Adipocyte (in vitro differentiated cells): ENCODE data around the gene GASK1B.

ENCODE experiments used
- DNase-seq: peaks from one replicate; pipeline ENCODE4 v3.0.0-alpha.2; 2015; ENCODE audit warnings: low read depth
- H3K27me3 ChIP-seq: replicated peaks from 2 replicates; pipeline ENCODE4 v1.7.0; 2013; ENCODE audit warnings: mild to moderate bottlenecking, low read length, moderate library complexity; ENCODE audit not compliant: control insufficient read depth, insufficient read depth
- H3K36me3 ChIP-seq: 2 replicates; pipeline ENCODE4 v1.7.0; 2013; ENCODE audit warnings: low read length, mild to moderate bottlenecking, moderate library complexity; ENCODE audit not compliant: control insufficient read depth, insufficient read depth, severe bottlenecking
- H3K4me1 ChIP-seq: 2 replicates; pipeline ENCODE4 v1.7.0; 2013; ENCODE audit warnings: mild to moderate bottlenecking, low read length, moderate library complexity; ENCODE audit not compliant: control insufficient read depth, insufficient read depth
- H3K4me3 ChIP-seq: 2 replicates; pipeline ENCODE4 v1.7.0; 2013; ENCODE audit warnings: mild to moderate bottlenecking, low read length, moderate library complexity
- H3K9ac ChIP-seq: 2 replicates; pipeline ENCODE4 v1.7.0; 2013; ENCODE audit warnings: mild to moderate bottlenecking, low read length, moderate library complexity
- H3K9me3 ChIP-seq: 2 replicates; pipeline ENCODE4 v1.7.0; 2013; ENCODE audit warnings: mild to moderate bottlenecking, low read length, moderate library complexity; ENCODE audit not compliant: control insufficient read depth

Gene GASK1B

GRCh38 chr4:158202481-158202880 is 29.7 kb upstream of the GASK1B start:
- DNase-seq: no peak
- Histone ChIP-seq H3K4me3 (no peak overlapping the region), H3K9ac (no peak overlapping the region), H3K27me3 (no peaks in the 10 kb centered on the region), H3K36me3 (no peaks in the 10 kb centered on the region), H3K9me3 (no peaks in the 10 kb centered on the region), H3K4me1 (peaks cover 4% of the 10 kb centered on the region)

- no peak overlapping the region for H3K9ac ChIP-seq
- H3K9me3 ChIP-seq: no peaks in the 10 kb centered on the region
- H3K4me3 ChIP-seq: no peak overlapping the region
- H3K36me3 ChIP-seq: no peaks in the 10 kb centered on the region
- no peaks in the 10 kb centered on the region for H3K27me3 ChIP-seq
- DNase-seq: no peak
- peaks cover 2% of the 10 kb centered on the region for H3K4me1 ChIP-seq
Observed at GRCh38 chr4:158201876-158202275, 29.1 kb upstream of the GASK1B start.

- Histone ChIP-seq H3K27me3 (no peaks in the 10 kb centered on the region), H3K9ac (no peak overlapping the region), H3K9me3 (no peaks in the 10 kb centered on the region), H3K4me1 (no peaks in the 10 kb centered on the region), H3K4me3 (no peak overlapping the region), H3K36me3 (no peaks in the 10 kb centered on the region)
- DNase-seq: no peak
Observed at GRCh38 chr4:158201322-158201721, 28.5 kb upstream of the GASK1B start.

- Histone ChIP-seq H3K36me3 (no peaks in the 10 kb centered on the region), H3K27me3 (no peaks in the 10 kb centered on the region), H3K9ac (no peak overlapping the region), H3K4me3 (no peak overlapping the region), H3K4me1 (no peaks in the 10 kb centered on the region), H3K9me3 (no peaks in the 10 kb centered on the region)
- DNase-seq: no peak
Observed at GRCh38 chr4:158200214-158200613, 27.4 kb upstream of the GASK1B start.

- Histone ChIP-seq H3K9me3 (no peaks in the 10 kb centered on the region), H3K36me3 (no peaks in the 10 kb centered on the region), H3K27me3 (no peaks in the 10 kb centered on the region), H3K9ac (no peak overlapping the region), H3K4me1 (peaks cover 7% of the 10 kb centered on the region), H3K4me3 (no peak overlapping the region)
- no peak for DNase-seq
Observed at GRCh38 chr4:158197194-158197776, 24.5 kb upstream of the GASK1B start.

- no peak overlapping the region for H3K4me3 ChIP-seq
Observed at GRCh38 chr4:158195297-158195696, 22.5 kb upstream of the GASK1B start.

GRCh38 chr4:158193171-158193749 is 20.4 kb upstream of the GASK1B start:
- peak overlapping the region; percentile 9 for H3K9ac ChIP-seq
- peaks cover 7% of the 10 kb centered on the region for H3K4me1 ChIP-seq
- H3K4me3 ChIP-seq: no peak overlapping the region
- DNase-seq: peak; percentile 73
- no peaks in the 10 kb centered on the region for H3K27me3 ChIP-seq
- no peaks in the 10 kb centered on the region for H3K9me3 ChIP-seq
- no peaks in the 10 kb centered on the region for H3K36me3 ChIP-seq

More at GRCh38 chr4:158195297-158195696, 22.5 kb upstream of the GASK1B start:
- no peak overlapping the region for H3K9ac ChIP-seq
- no peaks in the 10 kb centered on the region for H3K9me3 ChIP-seq
- no peaks in the 10 kb centered on the region for H3K27me3 ChIP-seq
- H3K4me1 ChIP-seq: peaks cover 7% of the 10 kb centered on the region
- H3K36me3 ChIP-seq: no peaks in the 10 kb centered on the region
- no peak for DNase-seq

- H3K9ac ChIP-seq: peak overlapping the region; percentile 9
- H3K36me3 ChIP-seq: no peaks in the 10 kb centered on the region
- no peak for DNase-seq
- no peaks in the 10 kb centered on the region for H3K9me3 ChIP-seq
- H3K4me1 ChIP-seq: peaks cover 7% of the 10 kb centered on the region
- no peaks in the 10 kb centered on the region for H3K27me3 ChIP-seq
- H3K4me3 ChIP-seq: no peak overlapping the region
Observed at GRCh38 chr4:158192439-158193158, 19.8 kb upstream of the GASK1B start.

GRCh38 chr4:158190718-158191117 is 17.9 kb upstream of the GASK1B start:
- Histone ChIP-seq H3K4me3 (no peak overlapping the region), H3K36me3 (no peaks in the 10 kb centered on the region), H3K9ac (no peak overlapping the region), H3K27me3 (no peaks in the 10 kb centered on the region), H3K9me3 (no peaks in the 10 kb centered on the region), H3K4me1 (peaks cover 7% of the 10 kb centered on the region)
- DNase-seq: no peak

- H3K4me3 ChIP-seq: no peak overlapping the region
- no peak for DNase-seq
- no peaks in the 10 kb centered on the region for H3K9me3 ChIP-seq
- no peak overlapping the region for H3K9ac ChIP-seq
- H3K4me1 ChIP-seq: peaks cover 7% of the 10 kb centered on the region
- H3K27me3 ChIP-seq: no peaks in the 10 kb centered on the region
- H3K36me3 ChIP-seq: no peaks in the 10 kb centered on the region
Observed at GRCh38 chr4:158189422-158189821, 16.6 kb upstream of the GASK1B start.

- no peak overlapping the region for H3K9ac ChIP-seq
- H3K4me1 ChIP-seq: no peaks in the 10 kb centered on the region
- no peak for DNase-seq
- H3K27me3 ChIP-seq: no peaks in the 10 kb centered on the region
- no peaks in the 10 kb centered on the region for H3K36me3 ChIP-seq
- no peaks in the 10 kb centered on the region for H3K9me3 ChIP-seq
- H3K4me3 ChIP-seq: no peak overlapping the region
Observed at GRCh38 chr4:158186815-158187214, 14.0 kb upstream of the GASK1B start.
